Vagina (tissue), 2 donors: Measurements from ENCODE around the gene ARHGEF39. TPM values are rescaled to one million over a fixed set of nuclear protein-coding genes. Genes with fewer than 3 reads are reported as not detected.
A peak's percentile ranks its signal among the peaks of the same experiment; 100 is the strongest.

Experiments
- DNase-seq, 2 donors: peaks; one replicate each; pipeline ENCODE4 v3.0.0-alpha.2; 2017; ENCODE audit errors: extremely low spot score in 2 of 2
- H3K27ac ChIP-seq: fragments of 200-600 bp; sonication (generic); one replicate; pipeline ENCODE4 v1.5.1; 2019
- H3K27me3 ChIP-seq: fragments of 200-600 bp; sonication (generic); one replicate; pipeline ENCODE4 v1.5.1; 2019
- H3K36me3 ChIP-seq, 2 donors: fragments of 200-600 bp; sonication (generic); one replicate each; pipeline ENCODE4 v1.5.1; 2017 to 2019
- H3K4me1 ChIP-seq: fragments of 200-600 bp; sonication (generic); one replicate; pipeline ENCODE4 v1.5.1; 2019
- H3K4me3 ChIP-seq, 2 donors: fragments of 200-600 bp; sonication (generic); 1 replicate in 1 of 2; 2 replicates in 1 of 2; pipeline ENCODE4 v1.5.1; 2016 to 2019
- H3K9me3 ChIP-seq: fragments of 200-600 bp; sonication (generic); one replicate; pipeline ENCODE4 v1.5.1; 2019
- POLR2A ChIP-seq, 2 donors: fragments of 450-650 bp; IDR thresholded peaks; one replicate each; pipeline ENCODE4 v1.6.1; 2017; ENCODE audit warnings: antibody characterized with exemption in 2 of 2, mild to moderate bottlenecking in 2 of 2, moderate library complexity in 2 of 2
- POLR2AphosphoS5 ChIP-seq, 2 donors: sonication (generic); formaldehyde crosslinking; IDR thresholded peaks; one replicate each; pipeline ENCODE4 v1.9.0; 2017; ENCODE audit warnings: antibody characterized with exemption in 2 of 2, mild to moderate bottlenecking in 2 of 2, low read depth in 1 of 2; ENCODE audit not compliant: insufficient read depth in 1 of 2
- intact Hi-C: fragments of 100-400 bp; cut with DNase I; formaldehyde crosslinking; loops from one replicate; pipeline ENCODE4 v1.15.1; 2023
- total RNA-seq: library from RNA; depleted of rRNA; stranded (reverse); fragments of >200 nt; gene quantifications from one replicate; pipeline ENCODE4 v1.2.3, GENCODE V29; 2016
- TF ChIP-seq, protein P1 (sequence below), 3 experiments: fragments of 450-650 bp in 2 of 3; fragments of 200-600 bp in 1 of 3; sonication (generic) in 1 of 3; IDR thresholded peaks; one replicate each; pipeline ENCODE4 v1.5.1; 2017 to 2019; ENCODE audit warnings: antibody characterized with exemption in 3 of 3, mild to moderate bottlenecking in 2 of 3, moderate library complexity in 2 of 3

The ARHGEF39 gene
- total RNA-seq, 1 donor from 2014 or later = 1.2 TPM

GRCh38 chr9:35689542-35690293, 24.7 kb upstream of the ARHGEF39 start, which contains the start of gene TPM2:
TSS of gene TPM2 (minus strand) at chr9:35689925. CDS start at chr9:35689817, 108 bp downstream.
- Histone ChIP-seq H3K9me3 (no peaks in the 10 kb centered on the region), H3K4me1 (peaks cover 32% of the 10 kb centered on the region), H3K27ac (peak within 1 kb of the TSS; percentile 96), H3K27me3 (no peaks in the 10 kb centered on the region), H3K4me3 (peak within 1 kb of the TSS; percentile 79 to 90), H3K36me3 (peaks cover 0 to 7% of the 10 kb centered on the region in 2 donors)
- no peak for DNase-seq
- peak in 1 of 2 donors; percentile 90 for TF ChIP-seq POLR2AphosphoS5 (IDR thresholded peaks at IDR 0.05; ENCODE audit: insufficient read depth in 1 of 2, low read depth in 1 of 2)
- TF ChIP-seq, protein P1, sequence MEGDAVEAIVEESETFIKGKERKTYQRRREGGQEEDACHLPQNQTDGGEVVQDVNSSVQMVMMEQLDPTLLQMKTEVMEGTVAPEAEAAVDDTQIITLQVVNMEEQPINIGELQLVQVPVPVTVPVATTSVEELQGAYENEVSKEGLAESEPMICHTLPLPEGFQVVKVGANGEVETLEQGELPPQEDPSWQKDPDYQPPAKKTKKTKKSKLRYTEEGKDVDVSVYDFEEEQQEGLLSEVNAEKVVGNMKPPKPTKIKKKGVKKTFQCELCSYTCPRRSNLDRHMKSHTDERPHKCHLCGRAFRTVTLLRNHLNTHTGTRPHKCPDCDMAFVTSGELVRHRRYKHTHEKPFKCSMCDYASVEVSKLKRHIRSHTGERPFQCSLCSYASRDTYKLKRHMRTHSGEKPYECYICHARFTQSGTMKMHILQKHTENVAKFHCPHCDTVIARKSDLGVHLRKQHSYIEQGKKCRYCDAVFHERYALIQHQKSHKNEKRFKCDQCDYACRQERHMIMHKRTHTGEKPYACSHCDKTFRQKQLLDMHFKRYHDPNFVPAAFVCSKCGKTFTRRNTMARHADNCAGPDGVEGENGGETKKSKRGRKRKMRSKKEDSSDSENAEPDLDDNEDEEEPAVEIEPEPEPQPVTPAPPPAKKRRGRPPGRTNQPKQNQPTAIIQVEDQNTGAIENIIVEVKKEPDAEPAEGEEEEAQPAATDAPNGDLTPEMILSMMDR (IDR thresholded peaks at IDR 0.05) = no peak
- peak in 1 of 2 donors; percentile 54 for TF ChIP-seq POLR2A (IDR thresholded peaks at IDR 0.05)
- intact Hi-C loops = loop anchor here (5.0 kb wide), 2 partner anchors 32 to 38 kb away; partner anchors contain the start of genes CCDC107 and RMRP

DNA sequence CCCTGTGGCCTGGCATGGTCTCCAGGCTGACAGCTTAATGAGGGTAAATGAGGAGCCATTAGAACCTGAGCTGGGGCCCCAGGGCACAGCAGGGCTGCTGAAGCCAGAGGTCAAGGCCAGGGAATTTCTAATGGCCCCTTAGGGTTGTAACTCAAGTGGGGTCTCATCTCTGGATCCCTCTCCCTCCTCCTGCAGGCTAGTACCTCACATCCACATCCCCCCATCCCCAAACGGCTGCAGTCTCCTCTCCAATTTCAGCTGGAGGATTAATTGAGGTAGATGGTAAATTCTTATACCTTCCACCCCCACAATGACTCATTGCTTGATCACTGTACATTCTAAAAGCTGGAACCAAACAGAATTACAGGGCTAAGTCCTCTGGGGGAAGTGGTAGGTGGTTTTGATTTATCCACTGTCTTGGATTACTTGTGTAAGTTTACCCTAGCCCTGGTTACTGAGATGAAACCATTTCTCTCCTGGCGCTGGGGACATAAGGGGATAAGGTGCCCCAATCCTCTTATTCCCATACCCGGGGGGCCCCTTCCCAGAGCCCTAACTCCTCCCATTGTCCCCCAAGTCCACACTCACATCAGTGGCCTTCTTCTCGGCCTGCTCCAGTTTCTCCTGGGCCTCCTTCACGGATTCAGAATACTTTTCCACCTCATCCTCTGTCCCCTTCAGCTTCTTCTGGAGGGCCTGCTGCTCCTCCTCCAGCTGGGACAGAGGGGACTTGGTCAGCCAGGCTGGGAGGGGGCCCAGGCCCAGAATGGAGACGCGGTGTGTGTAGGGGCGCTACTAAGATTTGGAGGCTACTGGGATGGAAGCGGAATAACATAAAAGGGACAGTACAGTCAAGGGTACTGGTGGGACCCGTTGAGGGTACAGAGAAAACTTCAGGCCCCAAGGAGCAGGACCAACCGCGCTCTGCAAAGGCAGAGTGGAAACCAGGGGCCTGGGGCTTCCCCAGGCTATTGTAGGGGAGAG, 23.9 kb upstream of the ARHGEF39 start:
- no peak for TF ChIP-seq POLR2A (IDR thresholded peaks at IDR 0.05)
- TF ChIP-seq POLR2AphosphoS5 (IDR thresholded peaks at IDR 0.05; ENCODE audit: insufficient read depth in 1 of 2, low read depth in 1 of 2) = no peak
- TF ChIP-seq, protein P1 (IDR thresholded peaks at IDR 0.05) = no peak
- H3K4me3 ChIP-seq = peak overlapping the region; percentile 79 to 90
- peak overlapping the region; percentile 96 for H3K27ac ChIP-seq
- H3K9me3 ChIP-seq = no peaks in the 10 kb centered on the region
- H3K27me3 ChIP-seq = no peaks in the 10 kb centered on the region
- H3K4me1 ChIP-seq = peaks cover 32% of the 10 kb centered on the region
- H3K36me3 ChIP-seq = peaks cover 0 to 11% of the 10 kb centered on the region in 2 donors
- intact Hi-C loops = no loop called here
- no peak for DNase-seq

GRCh38 chr9:35687972-35688557, 23.1 kb upstream of the ARHGEF39 start:
- intact Hi-C loops = no loop called here
- Histone ChIP-seq H3K27ac (peak overlapping the region; percentile 96), H3K4me3 (peak overlapping the region; percentile 79 to 90), H3K27me3 (no peaks in the 10 kb centered on the region), H3K4me1 (peaks cover 32% of the 10 kb centered on the region), H3K9me3 (no peaks in the 10 kb centered on the region), H3K36me3 (peaks cover 0 to 11% of the 10 kb centered on the region in 2 donors)
- TF ChIP-seq POLR2AphosphoS5 (IDR thresholded peaks at IDR 0.05; ENCODE audit: insufficient read depth in 1 of 2, low read depth in 1 of 2) = no peak
- TF ChIP-seq, protein P1 (IDR thresholded peaks at IDR 0.05) = no peak
- no peak for TF ChIP-seq POLR2A (IDR thresholded peaks at IDR 0.05)
- DNase-seq = no peak

DNA sequence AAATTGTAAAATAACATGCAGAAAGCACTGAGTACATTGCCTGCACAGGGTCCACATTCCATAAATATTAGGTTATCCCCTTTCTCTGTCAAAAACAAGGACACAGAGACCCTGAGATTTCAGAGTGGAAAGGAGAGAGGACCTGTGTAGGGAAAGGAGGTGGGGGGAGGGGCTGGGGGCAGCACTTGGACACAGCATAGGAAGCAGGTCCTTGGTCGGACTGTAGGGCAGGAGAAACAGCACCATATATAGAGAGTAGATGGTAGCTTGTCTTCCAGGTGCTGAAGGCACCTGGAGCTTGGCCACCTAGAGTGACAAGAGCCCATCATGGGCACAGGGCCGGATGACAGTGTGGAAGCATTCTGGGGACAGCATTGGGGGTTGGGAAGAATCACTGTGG, 22.3 kb upstream of the ARHGEF39 start:
- H3K27me3 ChIP-seq = no peaks in the 10 kb centered on the region
- peak overlapping the region; percentile 79 to 90 for H3K4me3 ChIP-seq
- intact Hi-C loops = no loop called here
- H3K36me3 ChIP-seq = peaks cover 0 to 11% of the 10 kb centered on the region in 2 donors
- no peak for DNase-seq
- peaks cover 32% of the 10 kb centered on the region for H3K4me1 ChIP-seq
- TF ChIP-seq, protein P1 (IDR thresholded peaks at IDR 0.05) = no peak
- TF ChIP-seq POLR2A (IDR thresholded peaks at IDR 0.05) = no peak
- no peak for TF ChIP-seq POLR2AphosphoS5 (IDR thresholded peaks at IDR 0.05; ENCODE audit: insufficient read depth in 1 of 2, low read depth in 1 of 2)
- H3K27ac ChIP-seq = peak overlapping the region; percentile 96
- no peaks in the 10 kb centered on the region for H3K9me3 ChIP-seq
